ENCODE measurements around the gene HDHD2.

DNA sequence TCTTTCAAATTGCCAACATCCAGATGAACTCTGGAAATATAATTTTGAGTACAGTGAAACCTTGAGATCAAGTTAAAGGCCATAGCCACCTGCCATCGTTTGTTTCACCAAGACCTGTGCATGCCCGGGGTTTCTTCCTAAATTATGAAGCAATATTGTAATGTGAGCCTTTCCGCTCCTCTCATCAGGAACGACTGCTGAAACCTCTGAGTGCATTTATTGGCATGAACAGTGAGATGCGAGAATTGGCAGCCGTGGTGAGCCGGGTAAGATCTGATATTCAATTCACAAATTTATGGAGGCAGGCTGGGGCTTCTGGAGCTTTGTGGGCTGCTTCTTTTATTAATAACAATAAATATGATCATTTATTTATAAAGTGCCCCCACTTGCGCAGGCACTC lies 87.2 kb downstream of the HDHD2 start:
- TF ChIP-seq, protein P1, sequence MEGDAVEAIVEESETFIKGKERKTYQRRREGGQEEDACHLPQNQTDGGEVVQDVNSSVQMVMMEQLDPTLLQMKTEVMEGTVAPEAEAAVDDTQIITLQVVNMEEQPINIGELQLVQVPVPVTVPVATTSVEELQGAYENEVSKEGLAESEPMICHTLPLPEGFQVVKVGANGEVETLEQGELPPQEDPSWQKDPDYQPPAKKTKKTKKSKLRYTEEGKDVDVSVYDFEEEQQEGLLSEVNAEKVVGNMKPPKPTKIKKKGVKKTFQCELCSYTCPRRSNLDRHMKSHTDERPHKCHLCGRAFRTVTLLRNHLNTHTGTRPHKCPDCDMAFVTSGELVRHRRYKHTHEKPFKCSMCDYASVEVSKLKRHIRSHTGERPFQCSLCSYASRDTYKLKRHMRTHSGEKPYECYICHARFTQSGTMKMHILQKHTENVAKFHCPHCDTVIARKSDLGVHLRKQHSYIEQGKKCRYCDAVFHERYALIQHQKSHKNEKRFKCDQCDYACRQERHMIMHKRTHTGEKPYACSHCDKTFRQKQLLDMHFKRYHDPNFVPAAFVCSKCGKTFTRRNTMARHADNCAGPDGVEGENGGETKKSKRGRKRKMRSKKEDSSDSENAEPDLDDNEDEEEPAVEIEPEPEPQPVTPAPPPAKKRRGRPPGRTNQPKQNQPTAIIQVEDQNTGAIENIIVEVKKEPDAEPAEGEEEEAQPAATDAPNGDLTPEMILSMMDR (IDR thresholded peaks at IDR 0.05 in 4 of 5, conservative IDR thresholded peaks at IDR 0.05 in 1 of 5): no peak
- TF ChIP-seq POLR2A (IDR thresholded peaks at IDR 0.05): no peak

All from gastrocnemius medialis (tissue), 4 donors.